HG03442 (cell line): ENCODE results near the gene CDR2L.

Source experiments
- ATAC-seq: cut with Tn5 transposase; IDR thresholded peaks from one replicate; pipeline ENCODE4 v1.9.1; 2021; ENCODE audit warnings: mild to moderate bottlenecking, moderate library complexity; ENCODE audit not compliant: unreplicated experiment

The CDR2L gene

DNA sequence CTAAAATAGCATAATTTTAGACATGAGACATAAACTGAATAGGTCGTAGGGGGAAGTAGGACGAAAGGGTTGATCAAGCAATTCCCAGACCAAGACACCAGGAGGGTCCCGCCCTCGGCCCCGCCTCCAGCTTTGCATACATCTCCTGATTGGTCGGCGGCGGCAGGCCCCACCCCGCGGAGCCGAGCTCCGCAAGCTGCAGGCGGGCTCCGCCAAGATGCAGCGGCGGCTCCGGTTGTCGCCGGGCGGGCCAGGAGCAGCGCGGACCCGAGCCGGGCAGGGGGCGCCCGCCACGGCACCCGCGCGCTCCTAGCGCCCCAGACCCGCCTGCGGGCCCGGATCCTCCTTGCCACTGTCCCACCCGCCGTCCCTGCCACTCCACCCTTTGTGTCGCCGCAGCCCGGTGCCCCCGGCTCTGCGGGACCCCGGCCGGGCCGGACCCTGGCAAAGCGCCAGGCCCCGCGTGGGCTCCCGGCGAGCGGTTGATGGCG lies at the start of gene CDR2L:
Gene CDR2L (plus strand): TSS at position 215 of the 491 bp plus-strand sequence. CDS start 412 bp downstream, outside the sequence.
- peak; percentile 83 for ATAC-seq

DNA sequence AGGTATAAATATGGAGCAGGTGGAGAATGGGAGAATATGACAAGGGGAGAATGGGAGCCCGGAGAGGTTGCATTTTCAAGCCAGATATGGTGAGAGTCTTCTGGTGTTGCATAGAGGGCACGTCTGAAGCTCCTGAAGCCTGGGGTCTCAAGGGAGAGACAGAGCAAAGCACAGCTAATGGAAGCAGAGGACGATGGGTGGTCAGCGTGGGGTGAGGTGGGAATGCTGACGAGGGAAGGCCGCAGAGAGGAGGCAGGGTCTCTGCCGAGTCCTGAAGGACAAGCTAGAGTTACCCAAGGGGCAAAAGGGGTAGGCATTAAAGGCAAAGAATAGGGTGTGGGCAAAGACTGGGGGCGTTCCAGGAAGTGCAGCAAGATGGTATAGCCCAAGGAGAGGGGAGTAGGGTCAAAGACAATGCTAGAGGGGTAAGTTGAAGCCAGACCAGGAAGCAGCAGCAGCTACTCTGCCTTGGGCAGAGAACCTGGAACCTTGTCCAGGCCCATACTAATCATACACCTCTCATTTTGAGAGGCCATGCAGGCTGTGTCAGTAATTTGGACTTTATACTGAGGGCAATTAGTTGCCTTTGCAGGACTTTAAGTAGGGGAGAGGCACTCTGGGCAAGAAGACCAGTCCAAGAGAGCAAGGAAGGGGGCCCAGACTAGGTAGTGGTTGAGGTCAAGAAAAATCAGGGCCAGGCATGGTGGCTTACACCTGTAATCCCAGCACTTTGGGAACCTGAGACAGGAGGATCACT lies 49.1 kb upstream of the CDR2L start:
- ATAC-seq = no peak

DNA sequence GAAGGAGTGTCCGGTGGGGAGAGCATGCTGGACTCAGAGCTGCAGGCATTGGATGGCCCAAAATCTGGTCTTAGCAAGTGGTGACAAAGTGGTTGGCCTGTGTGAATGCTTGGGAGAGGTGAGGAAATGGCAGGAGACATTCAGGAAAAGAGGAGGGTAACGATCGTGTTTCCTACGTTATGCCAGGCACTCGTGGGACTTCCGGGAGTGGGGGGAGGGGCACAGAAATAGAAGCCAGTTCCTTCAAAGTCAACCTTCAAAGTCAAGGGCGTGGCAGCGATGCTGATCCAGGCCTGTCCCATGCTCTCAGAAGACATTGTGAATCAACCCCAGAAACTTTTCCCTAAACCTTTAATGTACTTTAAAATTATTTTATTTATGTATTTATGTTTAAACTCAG lies 47.9 kb upstream of the CDR2L start:
- ATAC-seq = no peak

DNA sequence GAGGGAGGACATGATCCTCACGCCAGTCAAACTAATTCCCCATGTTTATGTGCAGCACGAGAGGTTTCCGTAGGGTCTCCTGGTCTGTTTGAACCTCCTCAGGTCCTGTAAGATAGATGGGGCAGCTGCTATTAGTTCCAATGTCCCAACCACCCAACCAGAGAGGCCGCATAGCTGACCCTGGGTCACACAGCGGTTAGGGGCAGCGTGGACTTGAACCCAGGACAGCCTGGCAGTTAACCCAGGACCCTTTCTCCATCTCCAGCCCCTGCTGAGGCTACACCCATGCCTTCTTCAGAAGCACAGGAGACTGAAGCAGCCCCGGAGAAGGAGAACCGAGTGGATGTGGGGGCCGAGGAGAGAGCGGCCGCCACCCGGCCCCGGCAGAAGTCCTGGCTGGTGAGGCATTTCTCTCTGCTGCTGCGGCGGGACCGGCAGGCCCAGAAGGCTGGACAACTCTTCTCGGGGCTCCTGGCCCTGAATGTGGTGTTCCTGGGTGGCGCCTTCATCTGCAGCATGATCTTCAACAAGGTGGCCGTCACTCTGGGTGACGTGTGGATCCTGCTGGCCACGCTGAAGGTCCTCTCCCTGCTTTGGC lies 46.2 kb upstream of the CDR2L start:
- ATAC-seq = no peak

DNA sequence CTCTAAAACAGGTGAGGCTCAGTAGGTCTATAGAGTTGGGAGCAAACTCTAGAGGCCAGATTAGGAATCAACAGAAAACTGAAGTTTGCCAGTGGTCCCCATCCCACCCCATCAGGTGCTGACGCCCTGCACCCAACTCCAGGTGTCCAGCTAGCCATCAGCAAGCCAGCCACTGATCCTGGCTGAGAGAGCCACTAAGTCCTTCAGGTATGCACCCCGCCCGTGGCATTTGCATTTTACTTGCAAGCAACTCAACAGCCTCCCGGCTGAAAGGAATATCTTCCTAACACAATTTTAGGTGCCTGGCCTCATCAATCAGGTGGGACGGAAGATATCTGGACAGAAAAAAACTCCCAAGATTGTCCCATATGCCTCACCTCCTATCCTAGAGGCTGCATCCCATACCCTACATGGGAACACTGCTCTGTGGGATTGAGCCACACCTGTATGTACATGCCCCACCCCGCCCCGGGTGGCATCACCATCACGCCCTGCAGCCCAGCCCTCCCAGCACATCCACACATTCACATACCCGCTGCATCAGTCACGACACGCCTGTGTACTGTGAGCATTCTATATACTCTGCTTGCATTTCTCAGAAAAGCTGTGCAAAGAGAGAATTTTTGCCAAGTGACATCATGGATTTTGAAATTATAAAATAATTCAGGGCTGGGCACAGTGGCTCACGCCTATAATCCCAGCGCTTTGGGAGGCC lies 43.5 kb upstream of the CDR2L start:
- no peak for ATAC-seq

DNA sequence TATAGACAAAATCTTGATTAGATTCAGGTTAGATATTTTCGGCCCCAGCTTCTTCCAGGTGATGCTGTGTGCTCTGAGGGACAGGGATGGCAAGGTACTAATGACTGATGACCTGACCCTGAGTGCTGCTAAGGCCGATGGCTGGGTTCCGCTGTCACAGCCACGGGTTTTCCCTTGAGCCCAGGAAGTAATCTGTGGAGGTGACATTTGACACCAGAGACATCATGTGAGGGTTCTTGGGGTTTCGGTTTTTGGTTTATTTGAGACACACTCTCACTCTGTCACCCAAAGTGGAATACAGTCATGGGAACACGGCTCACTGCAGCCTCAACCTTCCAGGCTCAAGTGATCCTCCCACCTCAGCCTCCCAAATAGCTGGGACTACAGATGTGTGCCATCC lies 41.9 kb upstream of the CDR2L start:
- peak; percentile 45 for ATAC-seq

DNA sequence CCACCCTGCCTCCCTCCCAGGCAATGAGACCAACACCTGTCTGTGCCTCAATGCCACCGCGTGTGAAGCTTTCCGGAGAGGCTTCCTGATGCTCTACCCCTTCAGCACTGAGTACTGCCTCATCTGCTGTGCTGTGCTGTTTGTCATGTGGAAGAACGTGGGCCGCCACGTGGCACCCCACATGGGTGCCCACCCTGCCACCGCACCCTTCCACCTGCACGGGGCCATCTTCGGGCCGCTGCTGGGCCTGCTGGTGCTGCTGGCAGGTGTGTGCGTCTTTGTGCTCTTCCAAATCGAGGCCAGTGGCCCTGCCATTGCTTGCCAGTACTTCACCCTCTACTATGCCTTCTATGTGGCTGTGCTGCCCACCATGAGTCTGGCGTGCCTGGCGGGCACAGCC lies 40.8 kb upstream of the CDR2L start:
- ATAC-seq = no peak

DNA sequence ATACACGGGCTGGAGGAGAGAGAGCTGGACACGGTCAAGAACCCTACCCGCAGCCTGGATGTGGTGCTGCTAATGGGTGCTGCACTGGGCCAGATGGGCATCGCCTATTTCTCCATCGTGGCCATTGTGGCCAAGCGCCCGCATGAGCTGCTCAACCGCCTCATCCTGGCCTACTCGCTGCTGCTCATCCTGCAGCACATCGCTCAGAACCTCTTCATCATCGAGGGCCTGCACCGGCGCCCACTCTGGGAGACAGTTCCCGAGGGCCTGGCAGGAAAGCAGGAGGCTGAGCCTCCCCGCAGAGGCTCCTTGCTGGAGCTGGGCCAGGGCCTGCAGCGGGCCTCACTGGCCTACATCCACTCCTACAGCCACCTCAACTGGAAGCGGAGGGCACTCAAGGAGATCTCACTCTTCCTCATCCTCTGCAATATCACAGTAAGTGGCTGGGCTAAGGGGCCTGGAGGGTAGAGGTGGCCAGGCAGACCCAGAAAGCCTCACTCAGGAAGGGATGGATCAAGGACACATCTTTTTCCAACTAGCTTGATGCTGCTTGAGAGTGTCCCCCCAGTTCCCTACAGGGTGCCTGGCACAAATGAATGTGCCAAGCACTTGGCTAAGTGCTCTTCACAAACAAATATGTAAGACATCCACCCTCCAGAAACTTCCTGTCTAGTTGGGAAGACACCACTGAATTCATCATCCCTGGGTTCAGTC lies 40.2 kb upstream of the CDR2L start:
- ATAC-seq = no peak

DNA sequence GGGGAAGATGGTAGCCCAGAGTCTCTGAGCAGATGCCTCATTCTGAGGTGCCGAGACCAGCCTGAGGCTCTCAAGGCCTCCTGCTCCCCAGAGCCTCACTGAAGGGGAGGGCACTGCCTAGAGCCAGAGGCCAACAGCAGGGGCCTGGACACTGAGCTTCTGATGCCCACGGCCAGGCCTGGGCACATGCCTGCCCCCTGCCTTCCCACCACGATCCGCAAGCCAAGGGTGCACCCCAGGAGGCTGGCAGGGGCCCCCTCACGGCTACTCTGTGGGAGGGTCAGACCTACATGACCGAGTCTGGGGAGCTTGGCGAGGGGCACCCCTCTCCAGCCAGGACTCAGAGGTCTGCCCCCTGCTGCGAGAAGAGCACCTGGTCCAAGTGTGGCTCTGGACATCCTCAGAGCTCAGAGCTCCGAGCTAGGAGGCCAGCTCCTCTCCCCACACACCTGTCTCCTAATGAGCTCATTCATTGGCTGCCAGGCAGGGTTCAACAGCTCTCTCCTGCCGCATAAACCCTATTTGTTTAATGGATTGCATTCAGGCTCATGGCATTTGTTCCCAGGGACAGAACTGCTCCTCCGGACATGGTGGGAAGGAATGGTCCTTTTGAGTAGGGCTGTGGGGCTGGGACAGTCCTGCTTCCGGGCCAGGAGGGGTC lies 37.8 kb upstream of the CDR2L start:
- no peak for ATAC-seq

DNA sequence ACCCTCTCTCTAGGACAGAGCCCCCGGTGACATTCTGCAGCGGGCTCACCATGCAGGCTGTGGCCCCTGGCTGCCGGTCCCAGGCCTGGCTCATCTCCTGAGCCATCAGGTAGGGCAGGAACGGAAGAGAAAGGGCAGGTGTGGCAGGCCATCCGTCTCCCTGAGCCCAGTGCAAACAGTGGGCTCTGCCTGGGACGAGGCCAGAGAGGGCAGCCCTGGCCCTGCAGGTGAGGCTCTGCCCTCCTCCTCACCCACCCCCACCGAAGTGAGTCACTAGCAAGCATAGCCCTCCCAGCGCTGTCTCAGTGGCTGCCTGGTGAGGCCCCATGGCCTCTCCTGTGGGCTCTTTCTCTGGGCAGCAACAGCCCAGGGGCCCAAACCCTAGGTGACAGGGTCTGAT lies 37.2 kb upstream of the CDR2L start:
- no peak for ATAC-seq

DNA sequence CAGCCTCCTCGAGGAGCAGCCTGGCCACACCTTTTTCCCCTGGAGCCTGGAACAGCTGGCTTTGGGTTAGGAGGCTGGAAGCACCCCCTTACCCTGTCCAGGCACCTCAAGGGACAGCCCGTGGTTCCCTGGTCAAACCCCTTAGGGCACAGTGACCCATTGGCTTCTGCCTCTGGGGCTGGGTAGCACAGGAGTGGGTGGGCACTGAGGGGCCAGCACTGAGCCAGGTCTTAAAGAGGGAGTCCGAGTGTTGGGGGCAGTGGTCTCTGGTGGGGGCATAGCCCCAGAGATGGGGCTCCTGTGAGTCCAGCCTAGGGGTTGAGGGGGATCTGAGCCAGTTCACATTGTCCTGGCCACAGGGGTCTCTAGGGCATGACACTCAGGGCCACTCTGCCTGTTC lies 36.4 kb upstream of the CDR2L start:
- ATAC-seq = no peak

DNA sequence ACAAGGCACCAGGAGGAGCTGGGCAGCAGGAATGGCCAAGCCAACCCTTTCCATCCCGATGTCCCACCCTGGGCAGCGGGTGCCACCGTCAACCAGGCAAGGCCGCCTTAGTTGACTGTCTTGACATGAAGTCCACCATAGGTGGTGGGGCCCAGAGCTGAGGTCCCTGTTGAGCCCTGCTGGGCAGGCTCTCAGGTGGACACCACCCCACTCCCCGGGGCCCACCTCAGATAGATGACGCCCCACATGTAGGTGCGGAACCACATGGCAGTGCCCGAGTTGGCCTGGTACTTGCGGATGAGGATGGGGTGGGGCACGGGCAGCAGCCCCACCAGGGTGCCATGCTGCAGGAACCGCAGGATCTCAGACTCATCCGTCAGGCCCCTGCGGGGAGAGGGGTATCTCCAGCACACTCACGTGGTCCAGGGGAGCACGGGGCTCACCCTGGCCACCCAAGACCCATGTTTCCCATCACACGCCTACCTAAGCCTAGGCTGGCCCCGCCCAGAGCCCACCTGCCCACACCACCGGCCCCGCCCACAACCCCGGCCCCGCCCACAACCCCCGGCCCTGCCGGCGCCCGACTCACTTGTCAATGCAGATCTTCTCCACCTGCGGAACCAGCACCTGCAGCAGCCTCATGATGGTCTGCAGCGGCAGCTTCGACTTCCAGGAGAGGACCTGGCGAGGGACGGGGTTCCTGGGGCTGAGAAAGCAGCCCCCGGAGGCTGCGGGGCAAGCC lies 35.6 kb upstream of the CDR2L start:
- ATAC-seq = no peak

DNA sequence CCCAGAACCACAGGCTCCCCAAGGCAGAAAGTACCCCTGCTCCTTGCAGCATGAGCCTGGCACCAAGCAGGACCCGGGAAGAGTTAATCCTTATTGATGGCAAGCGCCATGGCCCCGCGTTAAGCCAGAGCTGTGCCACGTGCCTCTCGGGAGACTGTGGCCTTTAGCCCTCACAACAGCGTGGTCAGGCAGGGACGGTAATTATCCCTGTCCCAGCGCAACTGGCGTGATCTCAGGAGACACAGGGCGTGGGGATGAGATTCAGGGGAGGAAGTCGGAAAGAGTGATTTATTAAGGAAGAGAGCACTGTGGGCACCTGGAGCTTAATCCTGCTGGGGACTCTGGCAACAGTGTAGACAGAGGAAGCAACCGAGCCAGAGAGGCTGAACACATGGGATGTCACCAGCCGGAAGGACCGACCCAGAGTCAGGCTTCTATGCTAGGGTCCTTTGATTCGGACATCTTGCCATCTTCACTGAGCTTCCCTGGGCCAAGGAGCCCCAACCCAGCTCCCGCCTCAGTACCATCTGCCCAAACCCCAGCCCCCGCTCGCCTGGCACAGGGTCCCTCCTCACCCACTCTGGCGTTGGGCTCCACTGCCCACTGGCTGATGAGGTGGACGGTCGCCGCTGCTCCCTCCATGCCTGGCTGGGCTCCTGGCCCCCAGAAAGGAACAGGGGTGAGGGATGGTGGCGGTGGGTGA lies 34.9 kb upstream of the CDR2L start:
- ATAC-seq = no peak

DNA sequence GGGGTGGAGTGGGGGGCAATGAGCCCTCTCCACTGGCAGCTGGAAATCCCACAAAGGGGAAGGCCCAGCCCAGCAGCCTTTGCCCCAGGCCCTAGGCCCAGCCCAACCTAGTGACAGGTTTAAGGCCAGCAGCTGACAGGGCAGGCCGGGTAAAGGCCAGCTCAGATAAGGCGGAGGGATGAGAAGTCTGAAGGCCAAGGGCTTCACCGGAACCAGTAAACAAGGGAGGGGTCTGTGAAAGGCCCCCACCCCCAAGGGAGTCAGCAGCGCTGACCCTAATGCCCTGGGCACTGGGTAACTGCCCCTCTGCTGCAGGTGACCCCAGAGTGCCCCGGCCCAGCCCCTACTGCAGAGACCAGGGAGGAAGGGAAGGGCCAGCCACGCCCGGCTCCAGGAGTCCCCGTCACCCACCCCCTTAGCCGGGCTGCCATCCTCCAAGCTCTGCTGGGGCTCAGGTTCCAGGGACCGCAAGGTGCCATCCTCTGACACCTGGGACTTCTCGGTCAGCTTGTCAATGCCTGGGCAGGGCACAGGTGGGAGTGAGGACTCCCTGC lies 34.2 kb upstream of the CDR2L start:
- no peak for ATAC-seq

DNA sequence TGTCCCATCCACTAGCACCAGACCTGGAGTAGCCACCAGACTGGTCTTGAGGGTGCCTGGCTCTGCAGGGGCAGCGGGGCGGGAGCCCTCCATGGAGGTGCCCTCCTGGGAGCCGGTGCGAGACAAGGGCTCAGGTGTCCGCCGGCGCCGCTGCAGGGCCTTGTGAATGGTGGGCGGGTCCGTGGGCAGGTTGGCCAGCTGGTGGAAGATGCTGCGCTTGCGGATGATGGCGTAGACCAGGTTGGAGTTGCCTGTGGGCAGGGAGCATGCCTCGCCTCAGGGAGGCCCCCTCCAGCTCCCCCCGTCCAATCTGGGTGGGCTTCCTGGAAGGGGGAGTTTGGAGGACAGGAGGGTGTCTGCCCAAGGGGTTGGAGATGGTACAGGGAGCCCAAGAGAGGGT lies 33.3 kb upstream of the CDR2L start:
- no peak for ATAC-seq

DNA sequence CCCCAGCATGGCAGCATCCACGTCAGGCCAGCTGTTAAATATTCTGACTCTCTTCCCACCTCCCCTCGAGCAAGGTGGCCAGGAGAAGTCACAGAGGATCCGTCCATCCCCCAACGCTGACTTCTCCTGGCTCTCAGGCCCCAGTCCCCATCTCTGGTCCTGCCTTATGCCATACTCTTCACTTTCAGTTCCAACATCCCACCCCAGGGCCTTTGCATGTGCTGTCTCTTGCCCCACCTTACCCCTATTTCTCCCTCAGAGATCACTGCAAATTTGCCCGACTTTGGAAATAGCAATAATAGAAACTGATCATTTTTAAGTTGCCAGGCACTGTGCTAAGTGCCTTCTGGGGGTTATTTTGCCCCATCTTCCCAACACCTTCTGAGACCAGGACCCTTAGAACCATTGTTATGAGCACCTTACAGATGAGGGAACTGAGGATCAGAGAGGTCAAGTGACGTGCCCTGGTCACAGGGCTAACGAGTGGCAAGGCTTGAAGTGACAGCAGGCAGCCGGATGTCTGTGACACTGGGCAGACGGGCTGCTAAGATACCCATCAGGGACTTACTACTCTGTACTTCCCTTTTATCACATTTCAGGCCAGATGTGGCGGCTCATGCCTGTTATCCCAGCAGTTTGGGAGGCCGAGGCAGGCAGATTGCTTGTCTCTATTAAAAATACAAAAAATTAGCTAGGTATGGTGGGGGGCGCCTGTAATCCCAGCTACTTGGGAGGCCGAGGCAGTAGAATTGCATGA lies 32.6 kb upstream of the CDR2L start:
- no peak for ATAC-seq

DNA sequence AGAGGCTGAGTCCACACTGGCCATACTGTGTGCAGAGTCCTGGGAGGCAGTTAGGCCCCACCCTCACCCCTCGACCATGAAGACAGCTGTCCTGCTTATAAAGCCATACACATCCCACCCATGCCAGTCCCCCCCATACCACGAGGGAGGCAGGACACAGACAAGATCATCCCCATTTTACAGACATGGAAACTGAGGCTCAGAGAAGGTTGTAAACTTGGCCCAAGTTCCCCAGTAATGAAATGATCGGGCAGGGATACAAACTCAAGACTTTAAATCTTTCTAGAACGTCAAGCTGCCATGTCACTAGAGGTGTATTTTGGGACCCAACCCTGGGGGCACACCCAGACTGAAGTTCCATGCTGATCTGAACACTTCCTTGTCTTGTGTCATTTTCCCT lies 31.3 kb upstream of the CDR2L start:
- no peak for ATAC-seq

DNA sequence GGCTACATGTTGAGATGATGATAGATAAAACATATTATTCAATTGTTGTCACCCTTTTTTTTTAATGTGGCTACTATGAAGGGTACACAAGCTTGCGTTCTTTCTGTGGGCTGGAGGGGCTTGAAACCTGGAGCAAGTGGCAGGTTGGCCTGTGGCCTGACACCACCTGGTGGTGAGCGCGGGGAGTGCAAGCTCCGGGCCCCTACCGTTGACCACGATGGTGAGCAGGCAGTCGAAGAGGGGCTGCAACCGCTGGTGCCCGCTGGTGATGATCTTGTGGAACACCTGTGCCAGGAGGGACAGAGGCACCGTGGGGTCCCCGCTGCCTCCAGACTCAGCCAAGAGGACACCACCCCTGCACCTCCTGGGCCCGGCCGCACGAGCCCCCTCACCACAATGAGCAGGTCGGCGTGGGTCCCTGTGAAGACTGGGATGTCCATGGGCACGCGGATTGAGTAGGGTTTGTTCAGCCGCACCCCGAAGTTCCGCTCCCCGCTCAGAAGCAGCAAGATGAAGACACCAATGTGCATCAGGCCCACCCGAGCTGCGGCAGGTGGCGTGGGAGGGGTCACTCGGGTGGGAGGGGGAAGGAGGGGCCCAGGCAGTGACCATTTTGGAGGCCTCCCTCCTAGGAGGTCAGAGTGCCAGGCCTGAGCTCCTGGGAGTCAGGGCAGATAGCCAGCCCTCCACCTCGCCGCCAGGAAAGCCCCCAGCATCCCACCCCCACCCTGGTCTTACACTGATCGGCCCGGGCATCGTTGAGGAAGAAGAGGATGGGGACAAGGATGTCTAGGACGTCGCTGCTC lies 29.3 kb upstream of the CDR2L start:
- ATAC-seq = no peak
